HG03066 (cell line): ENCODE measurements around the gene CYP4F2.
"Not testable (repeated sequence)": the region's sequence is repeated elsewhere in the genome, so short reads cannot be mapped to it uniquely, and the experiment has no call there.

Source experiments
- ATAC-seq: cut with Tn5 transposase; IDR thresholded peaks from one replicate; pipeline ENCODE4 v1.9.1; 2021; ENCODE audit warnings: low read depth; ENCODE audit not compliant: unreplicated experiment

Gene CYP4F2, protein sequence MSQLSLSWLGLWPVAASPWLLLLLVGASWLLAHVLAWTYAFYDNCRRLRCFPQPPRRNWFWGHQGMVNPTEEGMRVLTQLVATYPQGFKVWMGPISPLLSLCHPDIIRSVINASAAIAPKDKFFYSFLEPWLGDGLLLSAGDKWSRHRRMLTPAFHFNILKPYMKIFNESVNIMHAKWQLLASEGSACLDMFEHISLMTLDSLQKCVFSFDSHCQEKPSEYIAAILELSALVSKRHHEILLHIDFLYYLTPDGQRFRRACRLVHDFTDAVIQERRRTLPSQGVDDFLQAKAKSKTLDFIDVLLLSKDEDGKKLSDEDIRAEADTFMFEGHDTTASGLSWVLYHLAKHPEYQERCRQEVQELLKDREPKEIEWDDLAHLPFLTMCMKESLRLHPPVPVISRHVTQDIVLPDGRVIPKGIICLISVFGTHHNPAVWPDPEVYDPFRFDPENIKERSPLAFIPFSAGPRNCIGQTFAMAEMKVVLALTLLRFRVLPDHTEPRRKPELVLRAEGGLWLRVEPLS

DNA sequence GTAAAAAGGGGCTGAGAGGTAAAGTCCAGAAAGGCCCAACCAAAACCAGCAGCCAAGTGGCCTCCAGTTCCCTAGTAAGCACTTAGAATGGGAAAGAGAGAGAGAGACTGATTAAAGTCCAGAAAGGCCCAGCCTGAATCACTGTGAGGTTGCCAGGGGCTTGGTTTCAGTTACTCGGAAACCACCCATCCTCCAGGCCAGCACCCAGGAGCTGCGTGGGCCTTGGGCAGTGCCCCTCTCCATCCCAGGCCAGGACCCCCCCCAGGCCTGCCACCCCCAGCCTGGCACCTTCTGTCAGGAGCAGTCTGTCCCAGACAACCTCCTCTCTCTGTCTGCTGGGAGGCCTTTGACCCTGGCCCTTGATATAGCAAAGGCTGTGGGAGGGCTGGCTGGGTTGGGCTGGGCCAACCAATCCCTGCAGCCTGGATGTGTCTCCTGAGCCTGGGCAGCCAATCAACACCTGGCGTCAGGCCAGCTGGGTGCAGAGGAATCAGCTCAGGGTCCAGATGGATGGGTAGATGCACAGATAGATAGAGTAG, at the start of gene CYP4F2:
Gene CYP4F2 (minus strand): TSS at position 337 of the 539 bp plus-strand sequence. CDS start 463 bp downstream, outside the sequence.
- ATAC-seq, result no peak

DNA sequence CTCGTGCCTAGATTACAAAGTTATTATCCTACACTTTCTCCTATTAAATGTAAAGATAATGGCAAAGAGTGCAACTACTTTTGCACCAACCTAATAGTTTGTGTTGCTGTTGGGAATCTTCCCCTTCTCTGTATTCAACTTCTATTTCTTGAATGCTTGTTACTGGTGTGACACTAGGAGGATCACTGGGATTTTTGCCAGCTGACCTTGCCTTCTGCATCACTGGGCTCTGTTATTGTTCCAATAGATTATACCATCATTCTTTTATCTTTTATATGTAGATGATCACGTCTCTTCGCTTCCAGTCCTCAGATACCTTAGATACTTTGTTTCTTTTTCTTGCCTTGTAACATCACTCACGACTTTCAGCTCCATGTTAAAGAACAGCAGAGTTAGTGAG, 47.4 kb upstream of the CYP4F2 start:
- no peak for ATAC-seq

DNA sequence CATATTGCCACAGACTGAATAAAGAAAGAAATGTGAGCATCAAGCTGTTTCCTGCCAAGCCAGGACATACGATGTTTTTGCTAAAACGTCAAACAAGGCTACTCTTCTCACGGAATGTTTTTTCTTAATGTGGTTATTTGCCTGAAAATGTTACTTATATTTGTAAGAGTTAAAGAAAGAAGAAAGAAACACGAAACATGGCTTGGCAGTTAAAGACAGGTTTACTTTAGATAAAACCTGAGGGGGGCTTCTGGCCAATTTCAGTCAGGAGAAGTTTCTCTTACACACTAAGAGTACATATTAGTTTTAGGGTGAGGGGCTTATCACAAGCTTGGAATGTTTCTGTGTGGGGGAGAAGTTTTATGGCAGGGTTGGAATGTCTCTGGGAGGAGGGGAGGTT, 46.5 kb upstream of the CYP4F2 start:
- ATAC-seq, result no peak

GRCh38 chr19:15937771-15938170, 39.9 kb upstream of the CYP4F2 start:
- ATAC-seq, result no peak

DNA sequence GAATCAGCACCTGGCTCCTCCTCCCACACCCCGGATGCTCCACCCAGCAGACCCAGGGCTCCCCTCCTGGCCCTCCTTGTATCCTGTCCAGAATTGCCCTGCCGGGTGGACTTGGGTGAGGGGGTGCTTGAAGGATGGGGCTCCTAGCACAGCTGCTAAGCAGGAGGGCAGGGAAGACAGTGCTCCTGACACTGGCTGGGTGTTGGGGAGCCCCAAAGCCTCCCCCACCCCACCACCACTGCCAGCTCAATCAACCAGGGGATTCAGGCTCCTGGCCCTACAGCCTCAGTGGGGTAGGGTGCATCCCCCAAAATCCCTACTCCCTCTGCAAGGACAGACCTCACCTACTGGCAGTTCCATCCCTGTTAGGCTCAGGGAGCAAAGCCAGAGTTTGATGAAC, 39.1 kb upstream of the CYP4F2 start:
- no peak for ATAC-seq

GRCh38 chr19:15936173-15936572, 38.3 kb upstream of the CYP4F2 start:
- no peak for ATAC-seq

DNA sequence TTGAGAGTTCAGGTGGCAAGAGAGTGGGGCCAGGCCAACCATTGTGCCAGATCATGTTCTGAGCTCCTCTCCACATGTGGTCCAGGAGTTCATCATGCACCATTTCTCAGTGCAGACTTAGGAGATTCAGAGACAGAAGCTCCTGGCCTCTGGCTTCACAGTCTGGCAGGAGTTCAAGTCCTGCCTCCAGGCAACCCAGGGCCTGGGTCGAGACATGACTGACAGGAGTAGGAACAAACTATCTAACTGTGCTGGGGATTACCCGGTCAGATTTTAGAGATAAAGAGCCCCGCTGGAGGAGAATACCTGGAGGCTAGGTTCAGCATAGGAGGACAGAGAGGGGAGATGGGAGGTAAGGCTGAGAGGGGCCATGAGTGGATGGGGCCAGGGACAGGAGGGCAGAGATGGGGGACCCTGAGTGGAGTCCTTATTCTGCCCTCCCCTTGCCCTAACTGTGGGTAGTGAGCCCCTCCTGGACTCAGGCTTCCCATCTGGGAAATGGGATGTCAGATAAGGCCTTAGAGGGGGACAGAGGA, 37.4 kb upstream of the CYP4F2 start:
- ATAC-seq, result no peak

DNA sequence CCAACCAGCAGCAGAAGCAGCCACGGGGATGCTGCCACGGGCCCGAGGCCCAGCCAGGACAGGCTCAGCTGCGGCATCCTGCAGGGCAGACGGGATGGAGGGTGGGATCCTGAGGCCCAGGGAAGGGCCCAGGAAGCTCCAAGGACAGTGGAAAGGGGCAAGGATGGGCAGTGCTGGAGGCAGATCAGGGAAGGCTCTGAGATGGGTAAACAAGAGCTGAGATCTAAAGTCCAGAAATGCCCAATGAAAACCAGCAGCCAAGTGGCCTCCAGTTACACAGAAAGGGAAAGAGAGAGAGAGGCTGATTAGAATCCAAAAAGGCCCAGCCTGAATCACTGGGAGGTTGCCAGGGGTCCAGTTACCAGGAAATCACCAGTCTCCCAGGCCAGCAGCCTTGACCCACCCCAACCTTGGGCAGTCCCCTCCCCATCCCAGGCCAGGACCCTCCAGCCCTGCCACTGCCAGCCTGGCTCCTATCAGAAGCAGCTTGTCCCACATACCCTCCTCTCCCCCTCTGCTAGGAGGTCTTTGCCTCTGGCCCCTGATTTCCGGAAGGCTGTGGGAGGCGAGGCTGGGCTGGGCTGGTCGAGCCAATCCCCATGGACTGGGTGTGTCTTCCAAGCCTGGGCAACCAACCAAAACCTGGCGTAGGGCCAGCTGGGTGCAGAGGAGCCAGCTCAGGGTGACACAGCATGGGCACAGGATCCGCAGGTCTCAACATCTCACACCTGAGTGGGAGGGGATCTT, 36.6 kb upstream of the CYP4F2 start, which contains the start of gene CYP4F11:
Gene CYP4F11 (minus strand): TSS at position 198 of the 747 bp plus-strand sequence. CDS start 121 bp downstream, at position 77.
- ATAC-seq, result no peak

- not testable (repeated sequence) for ATAC-seq
These were observed 36.0 kb upstream of the CYP4F2 start for GRCh38 chr19:15933761-15934331.

DNA sequence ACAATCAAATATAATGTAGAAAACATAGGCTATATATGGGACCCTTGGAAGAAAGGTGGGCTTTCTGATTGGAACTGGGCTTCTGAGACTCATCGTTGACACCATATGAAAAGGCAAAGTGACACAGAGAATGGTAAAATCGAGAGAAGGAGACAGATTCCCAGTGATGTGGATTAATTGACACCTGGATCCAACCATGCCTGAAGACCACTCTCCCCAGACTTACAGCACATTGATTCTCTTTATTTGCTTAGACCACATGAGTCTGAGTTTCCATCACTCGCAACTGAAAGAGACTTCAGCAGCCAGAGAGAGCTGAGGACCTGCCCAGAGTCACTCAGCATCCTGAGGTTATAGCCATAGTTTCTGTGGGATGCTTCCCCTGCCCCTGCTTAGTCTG, 30.4 kb upstream of the CYP4F2 start:
- ATAC-seq, result no peak

- ATAC-seq, result no peak
These were observed 28.6 kb upstream of the CYP4F2 start for GRCh38 chr19:15926484-15926883.

DNA sequence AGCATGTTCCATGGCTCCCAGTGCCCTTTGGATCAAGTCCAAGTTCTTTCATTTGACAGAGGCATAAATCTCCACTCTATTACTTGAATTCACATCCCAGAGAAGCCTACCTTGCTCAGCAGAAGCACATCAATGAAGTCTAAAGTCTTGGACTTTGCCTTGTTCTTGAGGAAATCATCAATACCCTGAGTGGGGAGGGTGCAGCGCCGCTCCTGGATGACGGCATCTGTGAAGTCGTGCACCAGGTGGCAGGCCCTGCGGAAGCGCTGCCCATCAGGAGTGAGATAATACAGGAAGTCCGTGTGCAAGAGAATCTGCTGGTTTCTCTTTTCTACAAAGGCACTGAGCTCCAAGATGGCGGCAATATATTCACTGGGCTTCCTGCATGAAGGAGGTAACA, 25.8 kb upstream of the CYP4F2 start:
- no peak for ATAC-seq

- no peak for ATAC-seq
These were observed 24.1 kb upstream of the CYP4F2 start for GRCh38 chr19:15922021-15922420.

DNA sequence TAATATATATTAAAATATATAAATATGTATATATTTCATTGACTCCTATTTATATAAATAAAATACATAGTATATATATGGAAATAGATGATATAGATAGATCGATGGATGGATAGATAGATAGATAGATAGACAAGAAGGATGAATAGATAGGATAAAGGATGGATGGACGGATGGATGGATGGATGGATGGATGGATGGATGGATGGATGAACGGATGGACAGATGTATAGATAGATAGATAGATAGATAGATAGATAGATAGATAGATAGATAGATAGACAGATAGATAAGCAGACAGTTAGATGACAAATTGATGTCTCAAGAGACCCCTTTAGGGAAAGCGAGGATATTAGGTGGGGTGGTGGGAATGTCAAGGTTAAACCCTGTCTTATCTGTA, 21.4 kb upstream of the CYP4F2 start:
- ATAC-seq, result no peak

- ATAC-seq, result no peak
These were observed 17.2 kb upstream of the CYP4F2 start for GRCh38 chr19:15915109-15915508.

DNA sequence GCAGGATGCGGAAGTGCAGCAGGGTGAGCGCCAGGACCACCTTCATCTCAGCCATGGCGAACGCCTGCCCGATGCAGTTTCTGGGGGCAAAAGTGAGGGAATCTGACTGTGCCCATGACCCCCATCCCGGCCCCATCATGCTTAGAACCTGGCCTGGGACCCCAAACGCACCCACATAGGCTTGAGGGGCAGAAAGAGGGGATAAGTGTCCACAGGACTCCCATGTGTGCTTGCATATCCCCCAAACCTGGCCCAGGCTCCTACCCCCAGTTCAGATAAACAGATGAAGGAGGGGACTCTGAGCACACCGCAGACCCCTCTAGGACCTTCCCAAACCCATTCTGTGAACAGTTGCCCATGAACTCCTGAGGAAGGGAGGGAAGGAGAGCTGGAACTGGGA, 16.0 kb upstream of the CYP4F2 start:
- ATAC-seq, result no peak

- ATAC-seq, result no peak
These were observed 15.5 kb upstream of the CYP4F2 start for GRCh38 chr19:15913384-15913783.

GRCh38 chr19:15911599-15912235, 13.8 kb upstream of the CYP4F2 start:
- no peak for ATAC-seq

DNA sequence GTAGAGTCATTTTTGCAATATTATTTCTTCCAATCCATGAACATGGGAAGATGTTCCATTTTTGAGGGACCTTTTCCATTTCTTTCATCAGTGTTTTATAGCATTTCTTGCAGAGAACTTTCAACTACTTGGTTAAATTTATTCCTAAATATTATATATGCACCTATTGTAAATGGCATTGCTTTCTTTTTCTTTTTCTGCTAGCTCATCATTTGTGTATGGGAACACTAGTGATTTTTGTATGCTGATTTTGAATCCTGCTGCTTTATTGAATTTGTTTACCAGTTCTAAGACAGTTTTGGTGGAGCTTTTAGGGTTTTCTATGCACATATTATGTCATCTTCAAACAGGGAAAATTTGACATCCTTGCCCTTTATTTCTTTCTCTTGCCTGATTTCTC, 7.2 kb upstream of the CYP4F2 start:
- ATAC-seq, result no peak

DNA sequence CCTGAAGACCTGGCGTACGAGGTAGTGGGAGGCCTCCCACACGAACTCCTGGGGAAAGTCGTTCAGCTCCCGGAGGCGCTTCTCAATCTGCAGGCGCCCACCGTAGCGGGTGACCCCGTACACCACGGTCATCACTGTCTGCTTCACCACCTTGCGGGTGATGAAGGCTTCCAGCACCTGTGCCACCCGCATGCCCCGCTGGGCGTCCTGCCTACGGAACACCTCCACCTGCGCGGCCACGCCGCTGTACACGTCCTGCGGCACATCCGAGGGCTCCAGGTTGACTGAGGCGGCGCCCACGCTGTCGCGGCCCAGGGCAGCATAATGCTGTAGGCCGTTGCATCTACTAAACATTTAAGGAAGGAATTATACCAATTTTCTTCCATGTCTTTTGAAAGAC, 5.0 kb upstream of the CYP4F2 start:
- ATAC-seq, result not testable (repeated sequence)
